OCI-LY7 (cell line): ENCODE data around the gene OSBPL3. TPM values are rescaled to one million over a fixed set of nuclear protein-coding genes. Genes with fewer than 3 reads are reported as not detected.

Experiments
- BruUV-seq: library from RNA; stranded (reverse); fragments of 400-500 nt; replicated peaks from 2 replicates; lab custom pipeline; 2021; lab: Mats Ljungman, UMichigan
- CTCF ChIA-PET: fragments of 300-600 bp; sonication (Branson Sonifier 250); formaldehyde crosslinking; loops from one replicate; lab custom pipeline; 2022; ENCODE audit warnings: antibody characterized with exemption; ENCODE audit not compliant: unreplicated experiment; lab: Charles Lee
- POLR2A ChIA-PET: fragments of 300-600 bp; sonication (Branson Sonifier 250); formaldehyde crosslinking; loops from one replicate; lab custom pipeline; 2022; ENCODE audit warnings: antibody characterized with exemption; lab: Charles Lee
- DNase-seq: peaks from one replicate; pipeline ENCODE4 v3.0.0-alpha.2; 2015; ENCODE audit warnings: low spot score
- H2AFZ ChIP-seq: fragments of 200-600 bp; sonication (generic), shearing (Covaris generic); 2 replicates; pipeline ENCODE4 v1.6.1; 2014; ENCODE audit warnings: mild to moderate bottlenecking, antibody characterized with exemption, low read length, moderate library complexity
- H3K27ac ChIP-seq: fragments of 200-600 bp; sonication (generic); 2 replicates; pipeline ENCODE4 v1.5.1; 2014; ENCODE audit warnings: mixed run types, low read depth, mild to moderate bottlenecking, moderate library complexity, low read length, inconsistent platforms; ENCODE audit not compliant: poor library complexity, severe bottlenecking
- H3K36me3 ChIP-seq: fragments of 200-600 bp; sonication (generic); 2 replicates; pipeline ENCODE4 v1.6.1; 2014; ENCODE audit warnings: mild to moderate bottlenecking, antibody characterized with exemption, low read length, moderate library complexity, mixed read lengths; ENCODE audit not compliant: insufficient read depth
- H3K4me1 ChIP-seq: fragments of 200-600 bp; sonication (generic); 2 replicates; pipeline ENCODE4 v1.5.1; 2014; ENCODE audit warnings: mild to moderate bottlenecking, low read length; ENCODE audit not compliant: insufficient read depth, poor library complexity, severe bottlenecking
- H3K4me2 ChIP-seq: fragments of 200-600 bp; sonication (generic); 2 replicates; pipeline ENCODE4 v1.6.1; 2014; ENCODE audit warnings: mild to moderate bottlenecking, low read length
- H3K4me3 ChIP-seq: fragments of 200-600 bp; sonication (generic); 2 replicates; pipeline ENCODE4 v1.5.1; 2014; ENCODE audit warnings: mild to moderate bottlenecking, low read depth, low read length; ENCODE audit not compliant: poor library complexity, severe bottlenecking
- H3K79me2 ChIP-seq: fragments of 200-600 bp; sonication (generic); 2 replicates; pipeline ENCODE4 v1.6.1; 2016; ENCODE audit warnings: low read depth, mild to moderate bottlenecking, low read length, moderate library complexity, mixed read lengths; ENCODE audit not compliant: insufficient read depth
- H3K9me2 ChIP-seq: fragments of 200-600 bp; sonication (generic); 2 replicates; pipeline ENCODE4 v1.6.1; 2016; ENCODE audit warnings: mild to moderate bottlenecking, low read length, mixed read lengths; ENCODE audit not compliant: insufficient read depth
- H3K9me3 ChIP-seq: fragments of 200-600 bp; sonication (generic); 2 replicates; pipeline ENCODE4 v1.6.1; 2014; ENCODE audit warnings: mild to moderate bottlenecking, mixed run types, low read length, mixed read lengths
- H4K20me1 ChIP-seq: fragments of 200-600 bp; sonication (generic); 2 replicates; pipeline ENCODE4 v1.6.1; 2014; ENCODE audit warnings: mild to moderate bottlenecking, antibody characterized with exemption, low read length, moderate library complexity, mixed read lengths; ENCODE audit not compliant: insufficient read depth
- CTCF ChIP-seq: fragments of 200-600 bp; sonication (generic); conservative IDR thresholded peaks from 2 replicates; pipeline ENCODE4 v1.5.1; 2014; ENCODE audit warnings: mild to moderate bottlenecking, antibody characterized with exemption, low read length, moderate library complexity, mixed read lengths
- EZH2phosphoT487 ChIP-seq: fragments of 200-600 bp; sonication (generic); IDR thresholded peaks from 2 replicates; pipeline ENCODE4 v1.6.1; 2018; ENCODE audit warnings: low read depth, borderline replicate concordance, mild to moderate bottlenecking, mixed run types, antibody characterized with exemption, low read length, moderate library complexity, mixed read lengths
- intact Hi-C: fragments of 100-400 bp; cut with micrococcal nuclease; formaldehyde crosslinking; loops from one replicate; pipeline ENCODE4 v1.10.0; 2022; ENCODE audit not compliant: unreplicated experiment
- total RNA-seq, 2 experiments: library from RNA; depleted of rRNA in 1 of 2; stranded (reverse); fragments of >200 nt in 1 of 2; shearing (Covaris generic) in 1 of 2; gene quantifications; 2 replicates each; pipeline ENCODE4 v1.2.3, GENCODE V29; 2014 to 2022

Gene OSBPL3
- total RNA-seq, 2 experiments from 2014 or later = 28.7 to 79.9 TPM

- ChIA-PET POLR2A (no interaction called here), CTCF (interaction anchor here (0.5 kb wide), 1 partner anchor 15 kb away, joined by 3 read pairs; no protein-coding TSS in a partner anchor)
- intact Hi-C loops = no loop called here
- BruUV-seq = no TSS peak
- Histone ChIP-seq H3K4me3 (no peak overlapping the region), H3K9me3 (no peaks in the 10 kb centered on the region), H3K4me1 (no peaks in the 10 kb centered on the region), H3K27ac (no peak overlapping the region), H2AFZ (no peak overlapping the region), H4K20me1 (no peaks in the 10 kb centered on the region), H3K79me2 (no peaks in the 10 kb centered on the region), H3K4me2 (no peak overlapping the region), H3K36me3 (no peaks in the 10 kb centered on the region), H3K9me2 (no peaks in the 10 kb centered on the region)
- DNase-seq = no peak
- no peak for TF ChIP-seq CTCF
Observed at GRCh38 chr7:24992314-24992713, 12.3 kb upstream of the OSBPL3 start.

- H3K9me3 ChIP-seq = no peaks in the 10 kb centered on the region
- no peak overlapping the region for H2AFZ ChIP-seq
- intact Hi-C loops = no loop called here
Observed at GRCh38 chr7:24991353-24991752, 11.4 kb upstream of the OSBPL3 start.

GRCh38 chr7:24987331-24987842, 7.4 kb upstream of the OSBPL3 start:
- Histone ChIP-seq H3K4me2 (no peak overlapping the region), H4K20me1 (no peaks in the 10 kb centered on the region), H3K4me1 (peaks cover 9% of the 10 kb centered on the region), H3K4me3 (no peak overlapping the region), H3K27ac (no peak overlapping the region), H3K9me2 (no peaks in the 10 kb centered on the region), H2AFZ (no peak overlapping the region), H3K9me3 (peaks cover 8% of the 10 kb centered on the region; the same call in 1 of the 2 replicates), H3K79me2 (no peaks in the 10 kb centered on the region), H3K36me3 (no peaks in the 10 kb centered on the region; the same call in 1 of the 2 replicates)
- BruUV-seq = no TSS peak
- ChIA-PET CTCF (no interaction called here), POLR2A (interaction anchor here (0.6 kb wide), 1 partner anchor 139 kb away, joined by 3 read pairs; no protein-coding TSS in a partner anchor)
- TF ChIP-seq CTCF = no peak
- TF ChIP-seq EZH2phosphoT487 = no peak
- intact Hi-C loops = no loop called here
- DNase-seq = no peak

More at GRCh38 chr7:24991353-24991752, 11.4 kb upstream of the OSBPL3 start:
- Histone ChIP-seq H4K20me1 (no peaks in the 10 kb centered on the region), H3K27ac (no peak overlapping the region), H3K4me2 (no peak overlapping the region), H3K4me3 (no peak overlapping the region), H3K36me3 (no peaks in the 10 kb centered on the region), H3K79me2 (no peaks in the 10 kb centered on the region), H3K9me2 (no peaks in the 10 kb centered on the region), H3K4me1 (no peaks in the 10 kb centered on the region)
- ChIA-PET CTCF (no interaction called here), POLR2A (interaction anchor here (1.1 to 2.3 kb wide), 2 partner anchors 10 to 135 kb away, joined by 3 to 11 read pairs; no protein-coding TSS in a partner anchor)
- no peak for DNase-seq
- no peak for TF ChIP-seq CTCF
- no TSS peak for BruUV-seq
